H1 (cell line): ENCODE results near the gene LRWD1.
"Not testable (repeated sequence)": the region's sequence is repeated elsewhere in the genome, so short reads cannot be mapped to it uniquely, and the experiment has no call there.

Source experiments
- BCL11A ChIP-seq, 2 experiments: IDR thresholded peaks; one replicate each; pipeline ENCODE4 v1.6.1; 2011; ENCODE audit warnings: low read depth in 2 of 2, low read length in 2 of 2, mild to moderate bottlenecking in 2 of 2
- CEBPB ChIP-seq: IDR thresholded peaks from 2 replicates; pipeline ENCODE4 v1.6.1; 2012; ENCODE audit warnings: low read depth, low read length
- FOSL1 ChIP-seq: IDR thresholded peaks from 2 replicates; pipeline ENCODE4 v1.6.1; 2011; ENCODE audit warnings: mild to moderate bottlenecking, low read depth, low read length, moderate library complexity; ENCODE audit not compliant: insufficient read depth
- GABPA ChIP-seq: IDR thresholded peaks from 2 replicates; pipeline ENCODE4 v1.6.1; 2011; ENCODE audit warnings: mild to moderate bottlenecking, low read length, moderate library complexity, borderline replicate concordance; ENCODE audit not compliant: insufficient read depth
- JUND ChIP-seq: IDR thresholded peaks from 2 replicates; pipeline ENCODE4 v1.6.1; 2011; ENCODE audit warnings: mild to moderate bottlenecking, improper control_type of control experiment, low read length
- NANOG ChIP-seq: IDR thresholded peaks from 2 replicates; pipeline ENCODE4 v1.6.1; 2011; ENCODE audit warnings: low read length, low read depth, mild to moderate bottlenecking, inconsistent platforms; ENCODE audit not compliant: insufficient read depth, poor library complexity, severe bottlenecking
- POLR2A ChIP-seq, 2 experiments: IDR thresholded peaks; 1 replicate in 1 of 2; 2 replicates in 1 of 2; pipeline ENCODE4 v1.6.1; 2011; ENCODE audit warnings: low read depth in 2 of 2, low read length in 2 of 2, mild to moderate bottlenecking in 2 of 2; ENCODE audit errors: control extremely low read depth in 1 of 2
- POU5F1 ChIP-seq: IDR thresholded peaks from 2 replicates; pipeline ENCODE4 v1.6.1; 2011; ENCODE audit warnings: low read depth, mild to moderate bottlenecking, low read length, moderate library complexity
- RFX5 ChIP-seq: IDR thresholded peaks from 2 replicates; pipeline ENCODE4 v1.6.1; 2011; ENCODE audit warnings: low read depth, low read length, improper control_type of control experiment, borderline replicate concordance
- ZNF274 ChIP-seq: IDR thresholded peaks from 2 replicates; pipeline ENCODE4 v1.7.0; 2012; ENCODE audit warnings: low read length, borderline replicate concordance; ENCODE audit errors: extremely low read depth
- TF ChIP-seq, protein P1 (sequence below), 3 experiments: IDR thresholded peaks; 1 replicate in 2 of 3; 2 replicates in 1 of 3; pipeline versions ENCODE4 v1.5.1 to v1.6.1; 2011; ENCODE audit warnings: low read length in 3 of 3, mild to moderate bottlenecking in 3 of 3, inconsistent platforms in 2 of 3, low read depth in 1 of 3, moderate library complexity in 1 of 3; ENCODE audit not compliant: insufficient read depth in 1 of 3; ENCODE audit errors: control extremely low read depth in 1 of 3
- TF ChIP-seq, protein P2 (sequence below): IDR thresholded peaks from 2 replicates; pipeline ENCODE4 v1.6.1; 2012; ENCODE audit warnings: low read length, inconsistent platforms

DNA sequence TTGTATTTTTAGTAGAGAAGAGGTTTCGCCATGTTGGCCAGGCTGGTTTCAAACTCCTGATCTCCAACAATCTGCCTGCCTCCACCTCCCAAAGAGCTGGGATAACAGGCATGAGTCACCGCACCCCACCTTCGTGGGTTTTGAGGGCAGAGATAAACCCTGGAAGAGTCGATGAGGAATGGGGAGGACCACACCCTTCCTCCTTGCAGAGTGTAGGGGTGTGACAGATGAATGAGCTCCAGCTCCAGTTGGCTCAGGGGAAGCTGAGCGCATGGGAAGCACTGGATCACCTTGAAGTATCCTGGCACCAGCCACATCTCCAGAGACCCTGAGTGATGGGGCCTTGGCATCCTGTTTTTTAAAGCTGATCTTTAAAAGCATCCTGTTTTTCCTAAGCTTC is 19.5 kb downstream of the LRWD1 start:
- TF ChIP-seq, protein P1, sequence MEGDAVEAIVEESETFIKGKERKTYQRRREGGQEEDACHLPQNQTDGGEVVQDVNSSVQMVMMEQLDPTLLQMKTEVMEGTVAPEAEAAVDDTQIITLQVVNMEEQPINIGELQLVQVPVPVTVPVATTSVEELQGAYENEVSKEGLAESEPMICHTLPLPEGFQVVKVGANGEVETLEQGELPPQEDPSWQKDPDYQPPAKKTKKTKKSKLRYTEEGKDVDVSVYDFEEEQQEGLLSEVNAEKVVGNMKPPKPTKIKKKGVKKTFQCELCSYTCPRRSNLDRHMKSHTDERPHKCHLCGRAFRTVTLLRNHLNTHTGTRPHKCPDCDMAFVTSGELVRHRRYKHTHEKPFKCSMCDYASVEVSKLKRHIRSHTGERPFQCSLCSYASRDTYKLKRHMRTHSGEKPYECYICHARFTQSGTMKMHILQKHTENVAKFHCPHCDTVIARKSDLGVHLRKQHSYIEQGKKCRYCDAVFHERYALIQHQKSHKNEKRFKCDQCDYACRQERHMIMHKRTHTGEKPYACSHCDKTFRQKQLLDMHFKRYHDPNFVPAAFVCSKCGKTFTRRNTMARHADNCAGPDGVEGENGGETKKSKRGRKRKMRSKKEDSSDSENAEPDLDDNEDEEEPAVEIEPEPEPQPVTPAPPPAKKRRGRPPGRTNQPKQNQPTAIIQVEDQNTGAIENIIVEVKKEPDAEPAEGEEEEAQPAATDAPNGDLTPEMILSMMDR (IDR thresholded peaks at IDR 0.05; ENCODE audit: control extremely low read depth in 1 of 3, insufficient read depth in 1 of 3, low read depth in 1 of 3, low read length in 3 of 3), result not testable (repeated sequence)
- TF ChIP-seq JUND; POLR2A (IDR thresholded peaks at IDR 0.05; ENCODE audit: control extremely low read depth in 1 of 2, low read depth in 2 of 2, low read length in 2 of 2); ZNF274; RFX5; NANOG; GABPA; BCL11A (IDR thresholded peaks at IDR 0.05; ENCODE audit: low read depth in 2 of 2, low read length in 2 of 2); FOSL1; POU5F1; CEBPB: not testable (repeated sequence)
- TF ChIP-seq, protein P2, sequence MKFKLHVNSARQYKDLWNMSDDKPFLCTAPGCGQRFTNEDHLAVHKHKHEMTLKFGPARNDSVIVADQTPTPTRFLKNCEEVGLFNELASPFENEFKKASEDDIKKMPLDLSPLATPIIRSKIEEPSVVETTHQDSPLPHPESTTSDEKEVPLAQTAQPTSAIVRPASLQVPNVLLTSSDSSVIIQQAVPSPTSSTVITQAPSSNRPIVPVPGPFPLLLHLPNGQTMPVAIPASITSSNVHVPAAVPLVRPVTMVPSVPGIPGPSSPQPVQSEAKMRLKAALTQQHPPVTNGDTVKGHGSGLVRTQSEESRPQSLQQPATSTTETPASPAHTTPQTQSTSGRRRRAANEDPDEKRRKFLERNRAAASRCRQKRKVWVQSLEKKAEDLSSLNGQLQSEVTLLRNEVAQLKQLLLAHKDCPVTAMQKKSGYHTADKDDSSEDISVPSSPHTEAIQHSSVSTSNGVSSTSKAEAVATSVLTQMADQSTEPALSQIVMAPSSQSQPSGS, result not testable (repeated sequence)
